AG04449 (cell line): ENCODE results near the gene CADM1.

Source experiments
- CTCF ChIA-PET: fragments of 350-600 bp; formaldehyde crosslinking; extraction: SDS; loops from one replicate; lab custom pipeline; 2021; ENCODE audit warnings: antibody characterized with exemption; lab: Yijun Ruan, JAX
- POLR2A ChIA-PET: fragments of 400-600, 350-600 bp; formaldehyde crosslinking; extraction: SDS; loops from one replicate; lab custom pipeline; 2020; ENCODE audit warnings: antibody characterized with exemption, inconsistent platforms; lab: Yijun Ruan, JAX
- DNase-seq: peaks from one replicate; pipeline ENCODE4 v3.0.0-alpha.2; 2010; ENCODE audit warnings: low read depth, low spot score
- H3K4me3 ChIP-seq: 2 replicates; pipeline ENCODE4 v1.5.1; 2011; ENCODE audit warnings: low read depth, mild to moderate bottlenecking, control low read depth, low read length
- TF ChIP-seq, protein P1 (sequence below): IDR thresholded peaks from one replicate; pipeline ENCODE4 v1.5.1; 2011; ENCODE audit warnings: mild to moderate bottlenecking, moderate library complexity, low read length, control low read depth, inconsistent platforms; ENCODE audit not compliant: insufficient read depth; ENCODE audit errors: missing control alignments

Gene CADM1

DNA sequence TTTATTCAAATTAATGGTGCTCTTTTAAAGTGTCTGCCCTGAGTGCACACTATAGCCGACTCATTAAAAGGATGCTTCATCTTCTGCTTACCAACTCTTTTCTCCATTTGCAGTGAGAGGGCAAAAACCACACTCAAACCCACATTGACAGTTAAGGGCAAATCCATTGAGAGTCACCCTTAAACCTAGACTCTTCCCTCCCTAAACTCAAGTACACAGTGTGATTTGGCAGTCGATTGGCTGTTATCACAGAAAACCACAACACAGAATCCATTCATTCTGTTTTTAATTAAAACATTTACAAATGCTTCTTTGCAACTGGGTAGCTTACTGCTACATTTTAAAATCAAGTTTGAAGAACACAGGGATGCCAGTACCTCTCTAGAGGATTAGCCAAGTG, 120.0 kb downstream of the CADM1 start:
- TF ChIP-seq, protein P1, sequence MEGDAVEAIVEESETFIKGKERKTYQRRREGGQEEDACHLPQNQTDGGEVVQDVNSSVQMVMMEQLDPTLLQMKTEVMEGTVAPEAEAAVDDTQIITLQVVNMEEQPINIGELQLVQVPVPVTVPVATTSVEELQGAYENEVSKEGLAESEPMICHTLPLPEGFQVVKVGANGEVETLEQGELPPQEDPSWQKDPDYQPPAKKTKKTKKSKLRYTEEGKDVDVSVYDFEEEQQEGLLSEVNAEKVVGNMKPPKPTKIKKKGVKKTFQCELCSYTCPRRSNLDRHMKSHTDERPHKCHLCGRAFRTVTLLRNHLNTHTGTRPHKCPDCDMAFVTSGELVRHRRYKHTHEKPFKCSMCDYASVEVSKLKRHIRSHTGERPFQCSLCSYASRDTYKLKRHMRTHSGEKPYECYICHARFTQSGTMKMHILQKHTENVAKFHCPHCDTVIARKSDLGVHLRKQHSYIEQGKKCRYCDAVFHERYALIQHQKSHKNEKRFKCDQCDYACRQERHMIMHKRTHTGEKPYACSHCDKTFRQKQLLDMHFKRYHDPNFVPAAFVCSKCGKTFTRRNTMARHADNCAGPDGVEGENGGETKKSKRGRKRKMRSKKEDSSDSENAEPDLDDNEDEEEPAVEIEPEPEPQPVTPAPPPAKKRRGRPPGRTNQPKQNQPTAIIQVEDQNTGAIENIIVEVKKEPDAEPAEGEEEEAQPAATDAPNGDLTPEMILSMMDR: no peak
- no peak for DNase-seq
- no peak overlapping the region for H3K4me3 ChIP-seq
- ChIA-PET CTCF (interaction anchor here (1.8 kb wide), 1 partner anchor 15 kb away, joined by 5 read pairs; no protein-coding TSS in a partner anchor), POLR2A (no interaction called here)

DNA sequence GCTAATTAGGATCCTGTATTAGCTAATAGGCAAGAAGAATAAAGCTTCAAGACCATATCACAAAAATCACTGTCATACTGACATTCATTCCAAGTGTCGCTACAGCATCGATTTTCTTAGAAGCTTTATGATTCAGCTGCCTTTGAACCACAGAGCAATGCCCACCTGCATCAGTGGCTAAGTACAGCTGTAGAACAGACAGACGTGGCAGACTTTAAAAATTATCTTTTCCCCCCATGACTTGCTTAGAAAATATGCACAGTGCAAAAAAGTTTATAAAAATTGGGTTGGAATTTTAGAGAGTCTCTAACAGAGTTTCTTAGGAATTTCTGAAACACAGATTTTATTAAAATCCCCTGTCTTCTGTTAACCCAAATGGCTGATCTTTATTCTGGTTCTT, 120.8 kb downstream of the CADM1 start:
- CTCF ChIA-PET: interaction anchor here (0.8 to 1.8 kb wide), 2 partner anchors 14 to 119 kb away, joined by 4 to 5 read pairs; no protein-coding TSS in a partner anchor
- no peak for DNase-seq
- POLR2A ChIA-PET: no interaction called here
- TF ChIP-seq, protein P1: no peak
- H3K4me3 ChIP-seq: no peak overlapping the region

DNA sequence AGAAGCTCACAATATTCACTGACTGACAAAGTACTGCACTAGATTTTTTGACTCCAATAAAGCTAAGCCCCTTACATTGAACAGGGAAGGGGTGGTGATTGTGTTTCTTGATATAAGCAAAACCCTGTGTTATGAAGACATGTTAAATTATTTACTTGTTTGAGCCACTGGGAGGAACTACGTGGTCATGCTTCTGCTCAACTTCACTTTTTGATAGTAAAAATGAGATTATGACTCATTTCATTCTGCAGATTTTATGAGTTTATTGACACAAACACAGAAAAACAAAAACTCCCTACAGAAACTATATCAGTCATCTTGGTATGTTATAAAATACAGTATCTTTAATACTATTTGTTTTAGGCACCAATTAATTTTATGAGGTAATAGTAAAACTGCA, 124.7 kb downstream of the CADM1 start:
- DNase-seq: no peak
- TF ChIP-seq, protein P1: no peak
- ChIA-PET POLR2A (no interaction called here), CTCF (interaction anchor here (1.0 kb wide), 1 partner anchor 10 kb away, joined by 3 read pairs; no protein-coding TSS in a partner anchor)
- H3K4me3 ChIP-seq: no peak overlapping the region

DNA sequence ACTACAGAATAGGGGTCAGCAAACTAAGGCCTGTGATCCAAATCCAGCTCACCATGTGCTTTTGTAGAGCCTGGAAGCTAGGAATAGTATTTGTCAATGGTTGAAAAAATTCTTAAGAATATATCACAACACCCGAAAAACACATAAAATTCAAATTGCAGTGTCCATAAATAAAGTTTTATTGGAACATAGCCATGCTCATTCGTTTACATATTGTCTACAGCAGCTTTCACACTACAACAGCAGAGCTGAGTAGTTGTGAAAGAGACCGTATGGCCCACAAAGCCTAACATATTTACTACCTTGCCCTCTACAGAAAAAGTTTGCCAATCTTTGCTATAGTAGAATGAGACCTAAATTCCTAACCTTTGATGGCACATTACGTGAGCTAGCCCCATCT, 125.7 kb downstream of the CADM1 start:
- ChIA-PET POLR2A (no interaction called here), CTCF (interaction anchor here (0.8 kb wide), 1 partner anchor 124 kb away, joined by 3 read pairs; no protein-coding TSS in a partner anchor)
- no peak overlapping the region for H3K4me3 ChIP-seq
- DNase-seq: no peak
- TF ChIP-seq, protein P1: no peak

DNA sequence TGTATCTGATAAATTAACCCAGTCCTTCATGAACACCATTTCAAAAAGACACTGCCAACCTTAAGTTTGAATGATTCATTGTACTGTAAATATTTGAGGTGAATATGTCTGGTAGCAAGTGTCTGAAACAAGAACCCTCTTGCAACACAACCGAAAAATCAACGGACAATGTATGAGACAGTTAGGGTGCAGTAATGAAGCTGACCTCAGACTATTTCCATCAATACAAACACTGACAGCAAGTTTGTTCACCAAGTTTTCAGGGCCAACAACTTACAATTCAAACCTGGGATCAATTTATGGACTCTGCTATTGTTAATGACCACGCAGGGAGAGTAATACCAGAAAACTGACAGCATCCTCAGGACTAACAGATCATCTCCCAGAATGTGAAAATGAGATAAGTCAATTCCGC, 126.3 kb downstream of the CADM1 start:
- no peak overlapping the region for H3K4me3 ChIP-seq
- ChIA-PET CTCF (no interaction called here), POLR2A (no interaction called here)
- DNase-seq: no peak
- TF ChIP-seq, protein P1: no peak

DNA sequence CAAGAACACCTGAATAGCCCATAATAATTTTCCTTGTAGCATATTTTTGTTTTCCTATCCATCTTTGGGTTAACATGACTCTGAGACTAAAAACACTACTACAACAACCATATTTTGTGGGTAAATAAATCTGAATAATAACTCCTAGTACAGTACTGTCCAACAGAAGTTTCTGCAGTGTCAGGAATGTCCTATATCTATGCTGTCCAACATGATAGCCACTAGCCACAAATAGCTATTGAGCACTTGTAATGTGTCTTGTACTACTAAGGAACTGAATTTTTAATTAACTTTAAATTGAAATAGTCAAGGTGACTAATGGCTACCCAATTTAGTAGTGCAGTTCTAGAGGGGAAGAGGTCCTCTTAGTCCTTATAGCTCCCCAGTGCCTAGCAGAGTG, 135.6 kb downstream of the CADM1 start:
- no peak for DNase-seq
- ChIA-PET POLR2A (no interaction called here), CTCF (interaction anchor here (1.0 to 1.3 kb wide), 4 partner anchors 11 to 16 kb away, joined by 3 to 5 read pairs (median 3); no protein-coding TSS in a partner anchor)
- no peak overlapping the region for H3K4me3 ChIP-seq
- TF ChIP-seq, protein P1: no peak
